ENCODE measurements around the gene PLB1. TPM values are rescaled to one million over a fixed set of nuclear protein-coding genes. Genes with fewer than 3 reads are reported as not detected.

The PLB1 gene
- total RNA-seq, 5 donors from 2014 or later (not counting 1 experiment from before 2014, with no cell fraction given): 0.07 to 2.5 (median 0.58) TPM

- DNase-seq (no peak), ATAC-seq (replicated peaks in 1 of 4) (no peak)
- CTCF ChIA-PET: interaction anchor here in 1 of 2 donors (1.4 kb wide), 1 partner anchor 8 kb away, joined by 4 read pairs; no protein-coding TSS in a partner anchor
- POLR2A ChIA-PET: no interaction called here
- H3K27ac Mint-ChIP-seq: peak overlapping the region in 1 of 2 donors; percentile 58
- Histone ChIP-seq H3K36me3 (ENCODE audit: control insufficient read depth in 2 of 2, extremely low read depth in 1 of 2, insufficient read depth in 1 of 2, low read length in 1 of 2) (peaks cover 0 to 4% of the 10 kb centered on the region in 2 donors), H3K9me3 (no peaks in the 10 kb centered on the region), H3K27ac (ENCODE audit: low read length) (no peak overlapping the region), H3K4me1 (ENCODE audit: control insufficient read depth in 1 of 2, extremely low read depth in 1 of 2, insufficient read depth in 2 of 2, low read length in 2 of 2) (peaks cover 4 to 15% of the 10 kb centered on the region in 2 experiments), H3K27me3 (replicated peaks in 1 of 2; ENCODE audit: control insufficient read depth in 2 of 2, extremely low read depth in 1 of 2, insufficient read depth in 2 of 2, low read length in 1 of 2) (no peaks in the 10 kb centered on the region), H3K4me3 (ENCODE audit: control insufficient read depth in 1 of 2, extremely low read depth in 1 of 2, low read length in 1 of 2) (no peak overlapping the region)
- no peaks in the 10 kb centered on the region for H3K27me3 Mint-ChIP-seq
- H3K36me3 Mint-ChIP-seq: peaks cover 4% of the 10 kb centered on the region
- WGBS (ENCODE audit: insufficient coverage): 64% methylated on average over 3 of the region's 8 CpGs
- no peaks in the 10 kb centered on the region for H3K9me3 Mint-ChIP-seq
- H3K4me1 Mint-ChIP-seq: peaks cover 36 to 43% (median 41%) of the 10 kb centered on the region in 3 donors
- no peak overlapping the region for H3K4me3 Mint-ChIP-seq
These were observed 112.1 kb downstream of the PLB1 start for GRCh38 chr2:28607730-28608499.

- ChIA-PET POLR2A (interaction anchor here (0.6 kb wide), 2 partner anchors 133 to 193 kb away, joined by 3 read pairs; no protein-coding TSS in a partner anchor), CTCF (interaction anchor here (1.4 to 1.6 kb wide), 2 partner anchors 12 to 13 kb away, joined by 4 to 7 read pairs; no protein-coding TSS in a partner anchor)
- no peaks in the 10 kb centered on the region for H3K9me3 Mint-ChIP-seq
- no peaks in the 10 kb centered on the region for H3K27me3 ChIP-seq (replicated peaks in 1 of 2; ENCODE audit: control insufficient read depth in 2 of 2, extremely low read depth in 1 of 2, insufficient read depth in 2 of 2, low read length in 1 of 2)
- DNase-seq (no peak), ATAC-seq (replicated peaks in 1 of 4) (no peak)
- no peak overlapping the region for H3K27ac ChIP-seq (ENCODE audit: low read length)
- peaks cover 0 to 4% of the 10 kb centered on the region in 2 donors for H3K36me3 ChIP-seq (ENCODE audit: control insufficient read depth in 2 of 2, extremely low read depth in 1 of 2, insufficient read depth in 1 of 2, low read length in 1 of 2)
- H3K4me3 Mint-ChIP-seq: no peak overlapping the region
- H3K4me1 ChIP-seq (ENCODE audit: control insufficient read depth in 1 of 2, extremely low read depth in 1 of 2, insufficient read depth in 2 of 2, low read length in 2 of 2): peaks cover 7 to 17% of the 10 kb centered on the region in 2 experiments
- WGBS (ENCODE audit: insufficient coverage): 90% methylated on average over 2 of the region's 7 CpGs
- H3K4me1 Mint-ChIP-seq: peaks cover 28 to 35% (median 32%) of the 10 kb centered on the region in 3 donors
- H3K4me3 ChIP-seq (ENCODE audit: control insufficient read depth in 1 of 2, extremely low read depth in 1 of 2, low read length in 1 of 2): no peak overlapping the region
- H3K9me3 ChIP-seq: no peaks in the 10 kb centered on the region
- H3K27ac Mint-ChIP-seq: peak overlapping the region in 1 of 2 donors; percentile 17
- peaks cover 4% of the 10 kb centered on the region for H3K36me3 Mint-ChIP-seq
- H3K27me3 Mint-ChIP-seq: no peaks in the 10 kb centered on the region
These were observed 112.9 kb downstream of the PLB1 start for GRCh38 chr2:28608500-28609424.

- no peaks in the 10 kb centered on the region for H3K9me3 ChIP-seq
- peaks cover 26 to 30% (median 29%) of the 10 kb centered on the region in 3 donors for H3K4me1 Mint-ChIP-seq
- ChIA-PET POLR2A (interaction anchor here (0.6 kb wide), 3 partner anchors 15 to 164 kb away, joined by 3 to 9 read pairs (median 9); no protein-coding TSS in a partner anchor), CTCF (interaction anchor here (0.7 to 1.6 kb wide), 2 partner anchors 8 to 14 kb away, joined by 4 to 7 read pairs; no protein-coding TSS in a partner anchor)
- no peak overlapping the region for H3K4me3 ChIP-seq (ENCODE audit: control insufficient read depth in 1 of 2, extremely low read depth in 1 of 2, low read length in 1 of 2)
- peaks cover 0 to 4% of the 10 kb centered on the region in 2 donors for H3K36me3 ChIP-seq (ENCODE audit: control insufficient read depth in 2 of 2, extremely low read depth in 1 of 2, insufficient read depth in 1 of 2, low read length in 1 of 2)
- no peaks in the 10 kb centered on the region for H3K27me3 ChIP-seq (replicated peaks in 1 of 2; ENCODE audit: control insufficient read depth in 2 of 2, extremely low read depth in 1 of 2, insufficient read depth in 2 of 2, low read length in 1 of 2)
- H3K4me1 ChIP-seq (ENCODE audit: control insufficient read depth in 1 of 2, extremely low read depth in 1 of 2, insufficient read depth in 2 of 2, low read length in 2 of 2): peaks cover 26 to 33% of the 10 kb centered on the region in 2 experiments
- no peaks in the 10 kb centered on the region for H3K9me3 Mint-ChIP-seq
- no peaks in the 10 kb centered on the region for H3K27me3 Mint-ChIP-seq
- H3K36me3 Mint-ChIP-seq: peaks cover 4% of the 10 kb centered on the region
- no peak overlapping the region for H3K27ac ChIP-seq (ENCODE audit: low read length)
- ATAC-seq (replicated peaks in 1 of 4) (peak in 3 of 4 experiments; percentile 36 to 74 (median 39)), DNase-seq (peak in 1 of 35 experiments; percentile 33)
- H3K4me3 Mint-ChIP-seq: no peak overlapping the region
- H3K27ac Mint-ChIP-seq: peak overlapping the region; percentile 16 to 53
- 52% methylated on average over 5 of the region's 8 CpGs for WGBS (ENCODE audit: insufficient coverage)
These were observed 114.8 kb downstream of the PLB1 start for GRCh38 chr2:28610583-28611201.

- 92% methylated on average over 6 of the region's 9 CpGs for WGBS (ENCODE audit: insufficient coverage)
- no peak overlapping the region for H3K4me3 Mint-ChIP-seq
- peak overlapping the region; percentile 13 to 29 for H3K27ac Mint-ChIP-seq
These were observed 116.4 kb downstream of the PLB1 start for GRCh38 chr2:28612131-28612812.

GRCh38 chr2:28613186-28613585, 117.3 kb downstream of the PLB1 start:
- Histone ChIP-seq H3K4me3 (ENCODE audit: control insufficient read depth in 1 of 2, extremely low read depth in 1 of 2, low read length in 1 of 2) (no peak overlapping the region), H3K27me3 (replicated peaks in 1 of 2; ENCODE audit: control insufficient read depth in 2 of 2, extremely low read depth in 1 of 2, insufficient read depth in 2 of 2, low read length in 1 of 2) (no peaks in the 10 kb centered on the region), H3K27ac (ENCODE audit: low read length) (peak overlapping the region; percentile 71), H3K9me3 (no peaks in the 10 kb centered on the region), H3K4me1 (ENCODE audit: control insufficient read depth in 1 of 2, extremely low read depth in 1 of 2, insufficient read depth in 2 of 2, low read length in 2 of 2) (peaks cover 50 to 51% of the 10 kb centered on the region in 2 experiments), H3K36me3 (ENCODE audit: control insufficient read depth in 2 of 2, extremely low read depth in 1 of 2, insufficient read depth in 1 of 2, low read length in 1 of 2) (peaks cover 0 to 1% of the 10 kb centered on the region in 2 donors)
- H3K36me3 Mint-ChIP-seq: peaks cover 4% of the 10 kb centered on the region
- WGBS (ENCODE audit: insufficient coverage): 40% methylated on average over 2 of the region's 2 CpGs
- no peaks in the 10 kb centered on the region for H3K27me3 Mint-ChIP-seq
- H3K9me3 Mint-ChIP-seq: no peaks in the 10 kb centered on the region
- H3K4me3 Mint-ChIP-seq: no peak overlapping the region
- no peak overlapping the region for H3K27ac Mint-ChIP-seq
- H3K4me1 Mint-ChIP-seq: peaks cover 29 to 40% (median 37%) of the 10 kb centered on the region in 3 donors
- ChIA-PET POLR2A (interaction anchor here in 1 of 2 donors (0.6 to 1.3 kb wide), 6 partner anchors 10 to 37 kb away, joined by 4 to 6 read pairs (median 5); no protein-coding TSS in a partner anchor), CTCF (interaction anchor here (0.6 to 2.1 kb wide), 5 partner anchors 18 to 737 kb away, joined by 4 to 13 read pairs (median 5); no protein-coding TSS in a partner anchor)
- ATAC-seq (replicated peaks in 1 of 4) (peak in 3 of 4 experiments; percentile 25 to 46 (median 43)), DNase-seq (peak in 11 of 35 experiments; percentile 19 to 49 (median 26))

More at GRCh38 chr2:28612131-28612812, 116.4 kb downstream of the PLB1 start:
- Histone ChIP-seq H3K4me3 (ENCODE audit: control insufficient read depth in 1 of 2, extremely low read depth in 1 of 2, low read length in 1 of 2) (no peak overlapping the region), H3K9me3 (no peaks in the 10 kb centered on the region), H3K4me1 (ENCODE audit: control insufficient read depth in 1 of 2, extremely low read depth in 1 of 2, insufficient read depth in 2 of 2, low read length in 2 of 2) (peaks cover 40 to 42% of the 10 kb centered on the region in 2 experiments), H3K36me3 (ENCODE audit: control insufficient read depth in 2 of 2, extremely low read depth in 1 of 2, insufficient read depth in 1 of 2, low read length in 1 of 2) (peaks cover 0 to 4% of the 10 kb centered on the region in 2 donors), H3K27ac (ENCODE audit: low read length) (no peak overlapping the region), H3K27me3 (replicated peaks in 1 of 2; ENCODE audit: control insufficient read depth in 2 of 2, extremely low read depth in 1 of 2, insufficient read depth in 2 of 2, low read length in 1 of 2) (no peaks in the 10 kb centered on the region)
- CTCF ChIA-PET: interaction anchor here (0.6 to 2.1 kb wide), 5 partner anchors 17 to 736 kb away, joined by 4 to 13 read pairs (median 5); no protein-coding TSS in a partner anchor
- no peak for DNase-seq
- ATAC-seq (replicated peaks in 1 of 4): no peak
- H3K27me3 Mint-ChIP-seq: no peaks in the 10 kb centered on the region
- peaks cover 28 to 31% (median 29%) of the 10 kb centered on the region in 3 donors for H3K4me1 Mint-ChIP-seq
- peaks cover 4% of the 10 kb centered on the region for H3K36me3 Mint-ChIP-seq
- POLR2A ChIA-PET: interaction anchor here (0.6 to 1.4 kb wide), 7 partner anchors 9 to 198 kb away, joined by 3 to 6 read pairs (median 6); no protein-coding TSS in a partner anchor
- no peaks in the 10 kb centered on the region for H3K9me3 Mint-ChIP-seq

All from T-cell (primary cell).